GM12878 (cell line): ENCODE measurements around the gene SEMA5A.

Experiments used
- CTCF ChIP-seq, 3 experiments: IDR thresholded peaks in 2 of 3; conservative IDR thresholded peaks in 1 of 3; 2 replicates each; pipeline ENCODE4 v1.5.1; 2011; ENCODE audit warnings: low read depth in 3 of 3, low read length in 3 of 3, mild to moderate bottlenecking in 3 of 3, control low read depth in 2 of 3, moderate library complexity in 2 of 3, inconsistent platforms in 1 of 3, mixed read lengths in 1 of 3; ENCODE audit not compliant: control insufficient read depth in 2 of 3, insufficient read depth in 1 of 3; ENCODE audit errors: extremely low read depth in 1 of 3
- EZH2 ChIP-seq: IDR thresholded peaks from 2 replicates; pipeline ENCODE4 v1.6.1; 2012; ENCODE audit warnings: low read depth, mild to moderate bottlenecking, control low read depth, inconsistent platforms, low read length, borderline replicate concordance; ENCODE audit not compliant: control insufficient read depth
- FOS ChIP-seq: IDR thresholded peaks from 3 replicates; pipeline ENCODE4 v1.6.1; 2011; ENCODE audit warnings: borderline replicate concordance; ENCODE audit not compliant: insufficient read length; ENCODE audit errors: extremely low read depth
- JUND ChIP-seq: IDR thresholded peaks from 2 replicates; pipeline ENCODE4 v1.6.1; 2012; ENCODE audit warnings: low read depth, mild to moderate bottlenecking, low read length, improper control_type of control experiment, moderate library complexity
- MAX ChIP-seq: IDR thresholded peaks from 2 replicates; pipeline ENCODE4 v1.6.1; 2012; ENCODE audit warnings: low read depth, low read length, improper control_type of control experiment
- PBX3 ChIP-seq: IDR thresholded peaks from 2 replicates; pipeline ENCODE4 v1.6.1; 2011; ENCODE audit warnings: mild to moderate bottlenecking, low read depth, low read length, moderate library complexity; ENCODE audit not compliant: insufficient replicate concordance
- RAD21 ChIP-seq: IDR thresholded peaks from 2 replicates; pipeline ENCODE4 v1.6.1; 2011; ENCODE audit warnings: mild to moderate bottlenecking, low read depth, low read length, moderate library complexity; ENCODE audit not compliant: insufficient read depth
- RELA ChIP-seq: fragments of 450-650 bp; IDR thresholded peaks from 2 replicates; pipeline ENCODE4 v1.8.0; 2014; ENCODE audit warnings: borderline replicate concordance; ENCODE audit not compliant: partially characterized antibody
- SIN3A ChIP-seq: IDR thresholded peaks from 2 replicates; pipeline ENCODE4 v1.6.1; 2012; ENCODE audit warnings: low read depth, low read length, improper control_type of control experiment
- SP1 ChIP-seq: IDR thresholded peaks from one replicate; pipeline ENCODE4 v1.6.1; 2011; ENCODE audit warnings: low read depth, low read length

- TF ChIP-seq CTCF (IDR thresholded peaks at IDR 0.05 in 2 of 3, conservative IDR thresholded peaks at IDR 0.05 in 1 of 3; ENCODE audit: control insufficient read depth in 2 of 3, extremely low read depth in 1 of 3, insufficient read depth in 1 of 3, low read depth in 3 of 3, low read length in 3 of 3) (no peak), RAD21 (no peak), FOS (no peak), EZH2 (no peak), SIN3A (no peak), SP1 (no peak), RELA (no peak), JUND (no peak), MAX (no peak), PBX3 (no peak)
Observed at GRCh38 chr5:9429691-9430215, 116.1 kb downstream of the SEMA5A start.
